GM12801 (cell line): Measurements from ENCODE around the gene CRADD.

Experiments used
- TF ChIP-seq, protein P1 (sequence below): IDR thresholded peaks from one replicate; pipeline ENCODE4 v1.5.1; 2011; ENCODE audit warnings: control low read depth; ENCODE audit not compliant: insufficient read length; ENCODE audit errors: extremely low read depth

CRADD gene

DNA sequence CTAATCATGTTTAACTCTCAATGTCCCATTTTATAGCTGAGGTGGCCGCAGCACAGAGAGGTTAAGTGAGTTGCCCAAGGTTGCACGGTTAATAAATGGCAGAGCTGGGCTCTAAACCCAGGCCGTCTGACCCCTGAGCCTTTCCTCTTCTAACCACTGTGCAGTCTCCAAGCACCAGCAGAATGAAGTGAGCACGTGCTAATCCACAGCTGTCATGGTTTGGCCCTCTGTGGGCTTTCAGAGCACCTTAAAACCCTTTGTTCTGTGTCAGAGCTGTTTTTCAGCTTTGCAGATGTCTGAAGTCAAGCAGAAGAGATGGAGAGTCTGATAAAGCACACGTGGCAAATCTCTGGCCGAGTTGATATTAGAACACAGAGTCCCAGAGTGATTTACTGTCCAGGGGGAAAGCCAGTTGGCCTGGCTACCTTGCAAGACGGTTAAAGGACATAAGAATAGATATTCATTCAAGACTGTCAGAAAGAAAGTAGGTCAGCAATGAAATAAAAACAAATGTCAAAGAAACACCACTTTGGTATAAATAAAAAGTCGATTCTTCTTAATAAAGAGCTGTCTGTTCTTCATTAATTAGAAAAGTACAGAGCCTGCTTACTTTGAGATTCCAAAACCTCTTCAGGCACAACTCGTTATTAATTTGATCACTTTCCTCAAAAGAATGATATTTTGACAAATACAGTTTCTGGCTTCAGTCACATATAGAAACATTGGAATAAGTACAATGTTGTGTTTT is 107.3 kb downstream of the CRADD start:
- TF ChIP-seq, protein P1, sequence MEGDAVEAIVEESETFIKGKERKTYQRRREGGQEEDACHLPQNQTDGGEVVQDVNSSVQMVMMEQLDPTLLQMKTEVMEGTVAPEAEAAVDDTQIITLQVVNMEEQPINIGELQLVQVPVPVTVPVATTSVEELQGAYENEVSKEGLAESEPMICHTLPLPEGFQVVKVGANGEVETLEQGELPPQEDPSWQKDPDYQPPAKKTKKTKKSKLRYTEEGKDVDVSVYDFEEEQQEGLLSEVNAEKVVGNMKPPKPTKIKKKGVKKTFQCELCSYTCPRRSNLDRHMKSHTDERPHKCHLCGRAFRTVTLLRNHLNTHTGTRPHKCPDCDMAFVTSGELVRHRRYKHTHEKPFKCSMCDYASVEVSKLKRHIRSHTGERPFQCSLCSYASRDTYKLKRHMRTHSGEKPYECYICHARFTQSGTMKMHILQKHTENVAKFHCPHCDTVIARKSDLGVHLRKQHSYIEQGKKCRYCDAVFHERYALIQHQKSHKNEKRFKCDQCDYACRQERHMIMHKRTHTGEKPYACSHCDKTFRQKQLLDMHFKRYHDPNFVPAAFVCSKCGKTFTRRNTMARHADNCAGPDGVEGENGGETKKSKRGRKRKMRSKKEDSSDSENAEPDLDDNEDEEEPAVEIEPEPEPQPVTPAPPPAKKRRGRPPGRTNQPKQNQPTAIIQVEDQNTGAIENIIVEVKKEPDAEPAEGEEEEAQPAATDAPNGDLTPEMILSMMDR, result no peak

- TF ChIP-seq, protein P1, result no peak
These were observed 108.3 kb downstream of the CRADD start for GRCh38 chr12:93785249-93786010.

- TF ChIP-seq, protein P1, result no peak
These were observed 109.7 kb downstream of the CRADD start for GRCh38 chr12:93786656-93787397.

DNA sequence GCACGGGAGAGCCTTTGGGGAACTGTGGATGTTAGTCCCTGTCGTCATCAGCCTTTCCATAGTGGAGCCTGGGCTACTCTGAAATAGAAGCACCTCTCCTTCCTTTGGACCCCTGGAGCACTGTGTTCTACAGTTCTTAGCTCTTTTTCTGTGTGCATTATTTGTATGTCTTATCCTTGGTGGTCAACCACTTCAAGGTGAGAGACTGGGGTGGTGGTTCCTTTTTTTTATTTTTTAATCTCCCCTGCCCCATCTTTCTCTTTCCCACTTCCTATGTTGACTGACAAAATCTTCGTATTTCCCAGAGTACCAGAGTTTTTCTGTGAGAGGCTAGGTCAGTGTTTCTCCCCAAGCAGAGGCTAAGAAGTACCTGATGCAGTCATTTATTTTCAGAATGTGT is 111.7 kb downstream of the CRADD start:
- TF ChIP-seq, protein P1, result no peak

GRCh38 chr12:93789767-93790166 is 112.6 kb downstream of the CRADD start:
- TF ChIP-seq, protein P1, result no peak

- TF ChIP-seq, protein P1, result no peak
These were observed 113.4 kb downstream of the CRADD start for GRCh38 chr12:93790472-93791152.

GRCh38 chr12:93793007-93793406 is 115.8 kb downstream of the CRADD start:
- TF ChIP-seq, protein P1, result no peak
